Uterus (tissue), 2 donors: ENCODE data around the gene TMC3.

Experiments
- CTCF ChIP-seq, 4 experiments: fragments of 200-600 bp in 2 of 4; fragments of 450-650 bp in 2 of 4; sonication (generic) in 2 of 4; IDR thresholded peaks; one replicate each; pipeline ENCODE4 v1.5.1; 2016 to 2019; ENCODE audit warnings: antibody characterized with exemption in 4 of 4, mild to moderate bottlenecking in 2 of 4, moderate library complexity in 1 of 4
- POLR2A ChIP-seq, 2 donors: fragments of 450-650 bp; IDR thresholded peaks; one replicate each; pipeline ENCODE4 v1.6.1; 2016; ENCODE audit warnings: antibody characterized with exemption in 2 of 2, mild to moderate bottlenecking in 1 of 2, moderate library complexity in 1 of 2

DNA sequence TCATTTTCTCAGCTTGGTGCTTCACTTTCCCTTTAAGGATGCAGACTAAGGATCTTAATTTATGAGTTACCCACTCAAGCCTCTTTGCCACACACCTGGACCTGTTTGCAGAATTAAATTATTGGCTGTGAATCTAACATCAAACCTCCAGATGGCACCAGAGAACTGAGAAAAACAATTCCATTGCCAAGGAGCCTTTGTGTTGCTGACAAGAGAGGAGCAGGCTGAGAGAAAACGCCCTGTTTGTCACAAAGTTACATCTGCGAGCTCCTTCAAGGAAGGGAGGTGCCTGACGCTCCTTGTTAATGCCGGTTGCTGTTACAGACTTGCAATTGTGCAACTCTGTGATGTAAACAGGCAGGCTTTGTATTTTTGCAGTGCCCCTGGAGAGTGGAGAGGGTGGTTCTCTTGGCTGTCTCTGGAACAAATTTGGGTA, 36.3 kb upstream of the TMC3 start:
- TF ChIP-seq POLR2A (IDR thresholded peaks at IDR 0.05) (no peak), CTCF (IDR thresholded peaks at IDR 0.05) (peak; percentile 39 to 79 (median 52))
